ENCODE results near the gene KIAA0408.

Gene KIAA0408

GRCh38 chr6:127453845-127454619, 5.2 kb downstream of the KIAA0408 start:
- no peaks in the 10 kb centered on the region for H3K9me2 ChIP-seq (replicated peaks; ENCODE audit: insufficient read depth, low read length)
- H3K9me3 ChIP-seq (ENCODE audit: insufficient read depth, low read length) = no peaks in the 10 kb centered on the region
- no peaks in the 10 kb centered on the region for H3K27me3 ChIP-seq (ENCODE audit: low read length)
- H3K4me3 ChIP-seq (ENCODE audit: insufficient read depth, low read length, poor library complexity, severe bottlenecking) = no peak overlapping the region
- TF ChIP-seq CTCF (IDR thresholded peaks at IDR 0.05; ENCODE audit: insufficient read depth, low read length, poor library complexity, severe bottlenecking) (no peak), EZH2phosphoT487 (conservative IDR thresholded peaks at IDR 0.05; ENCODE audit: low read length) (no peak)
- no peak overlapping the region for H3K9ac ChIP-seq (ENCODE audit: low read length)
- no peak overlapping the region for H3K27ac ChIP-seq (ENCODE audit: low read depth, low read length)
- H3K4me2 ChIP-seq (ENCODE audit: low read depth, low read length, poor library complexity, severe bottlenecking) = no peak overlapping the region
- H2AFZ ChIP-seq (ENCODE audit: low read depth, low read length, severe bottlenecking) = no peak overlapping the region
- no peaks in the 10 kb centered on the region for H3K79me2 ChIP-seq (ENCODE audit: insufficient read depth, low read length)
- H3F3A ChIP-seq (ENCODE audit: insufficient read depth) = no peaks in the 10 kb centered on the region
- no peaks in the 10 kb centered on the region; the same call in 1 of the 2 replicates for H4K20me1 ChIP-seq (ENCODE audit: low read depth, low read length)
- H3K36me3 ChIP-seq (ENCODE audit: low read length) = no peaks in the 10 kb centered on the region

- Histone ChIP-seq H3K36me3 (ENCODE audit: low read length) (no peaks in the 10 kb centered on the region), H4K20me1 (ENCODE audit: low read depth, low read length) (no peaks in the 10 kb centered on the region; the same call in 1 of the 2 replicates), H2AFZ (ENCODE audit: low read depth, low read length, severe bottlenecking) (no peak overlapping the region), H3K9ac (ENCODE audit: low read length) (no peak overlapping the region), H3F3A (ENCODE audit: insufficient read depth) (no peaks in the 10 kb centered on the region), H3K4me2 (ENCODE audit: low read depth, low read length, poor library complexity, severe bottlenecking) (no peak overlapping the region), H3K27me3 (ENCODE audit: low read length) (no peaks in the 10 kb centered on the region), H3K27ac (ENCODE audit: low read depth, low read length) (no peak overlapping the region), H3K4me3 (ENCODE audit: insufficient read depth, low read length, poor library complexity, severe bottlenecking) (no peak overlapping the region), H3K9me2 (replicated peaks; ENCODE audit: insufficient read depth, low read length) (no peaks in the 10 kb centered on the region), H3K79me2 (ENCODE audit: insufficient read depth, low read length) (no peaks in the 10 kb centered on the region), H3K9me3 (ENCODE audit: insufficient read depth, low read length) (no peaks in the 10 kb centered on the region)
- no peak for TF ChIP-seq EZH2phosphoT487 (conservative IDR thresholded peaks at IDR 0.05; ENCODE audit: low read length)
- no peak for TF ChIP-seq CTCF (IDR thresholded peaks at IDR 0.05; ENCODE audit: insufficient read depth, low read length, poor library complexity, severe bottlenecking)
Observed at GRCh38 chr6:127452803-127453202, 6.4 kb downstream of the KIAA0408 start.

- no peaks in the 10 kb centered on the region for H3K36me3 ChIP-seq (ENCODE audit: low read length)
- no peak overlapping the region for H3K27ac ChIP-seq (ENCODE audit: low read depth, low read length)
- H4K20me1 ChIP-seq (ENCODE audit: low read depth, low read length) = no peaks in the 10 kb centered on the region; the same call in 1 of the 2 replicates
- no peaks in the 10 kb centered on the region for H3K27me3 ChIP-seq (ENCODE audit: low read length)
- H2AFZ ChIP-seq (ENCODE audit: low read depth, low read length, severe bottlenecking) = no peak overlapping the region
- H3K79me2 ChIP-seq (ENCODE audit: insufficient read depth, low read length) = no peaks in the 10 kb centered on the region
- TF ChIP-seq EZH2phosphoT487 (conservative IDR thresholded peaks at IDR 0.05; ENCODE audit: low read length) (no peak), CTCF (IDR thresholded peaks at IDR 0.05; ENCODE audit: insufficient read depth, low read length, poor library complexity, severe bottlenecking) (no peak)
- H3K4me3 ChIP-seq (ENCODE audit: insufficient read depth, low read length, poor library complexity, severe bottlenecking) = no peak overlapping the region
- H3K9me2 ChIP-seq (replicated peaks; ENCODE audit: insufficient read depth, low read length) = no peaks in the 10 kb centered on the region
- no peaks in the 10 kb centered on the region for H3K9me3 ChIP-seq (ENCODE audit: insufficient read depth, low read length)
- H3F3A ChIP-seq (ENCODE audit: insufficient read depth) = no peaks in the 10 kb centered on the region
- H3K4me2 ChIP-seq (ENCODE audit: low read depth, low read length, poor library complexity, severe bottlenecking) = no peak overlapping the region
- no peak overlapping the region for H3K9ac ChIP-seq (ENCODE audit: low read length)
Observed at GRCh38 chr6:127451388-127451787, 7.8 kb downstream of the KIAA0408 start.
